HL-60/S4 treated with retinoic acid at 250 ng/mL for 4 days and 3 days (cell line): ENCODE results near the gene PUS7L.

Source experiments
- in situ Hi-C: fragments of 300-500 bp; cut with MboI; formaldehyde crosslinking; loops from 2 replicates; pipeline ENCODE4 v1.7.0; 2022; ENCODE audit warnings: low sequenced_read_pairs

The PUS7L gene

GRCh38 chr12:43675048-43675904 lies 83.3 kb downstream of the PUS7L start:
- in situ Hi-C loops = no loop called here

DNA sequence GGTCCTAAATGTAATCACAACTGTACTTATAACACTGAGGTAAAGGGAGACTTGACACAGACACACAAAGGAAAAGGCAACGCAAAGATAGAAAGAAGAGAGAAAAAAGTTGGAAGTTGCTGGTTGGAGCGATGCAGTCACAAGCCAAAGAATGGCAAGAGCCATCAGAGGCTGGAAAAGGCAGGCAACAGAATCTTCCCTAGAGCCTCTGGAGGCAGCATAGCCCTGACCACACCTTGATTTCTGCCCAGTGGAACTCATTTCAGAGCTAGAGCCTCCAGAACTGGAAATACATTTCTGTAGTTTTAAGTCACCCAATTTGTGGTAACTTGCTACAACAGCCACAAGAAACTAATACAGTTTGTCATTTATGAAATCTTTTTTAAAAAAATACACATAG lies 89.2 kb downstream of the PUS7L start:
- in situ Hi-C loops = no loop called here
